Inflammatory macrophage treated with lipopolysaccharide for 1 hour (primary cell): ENCODE data around the gene KMT2B.
"Not testable (repeated sequence)": the region's sequence is repeated elsewhere in the genome, so short reads cannot be mapped to it uniquely, and the experiment has no call there.

ENCODE experiments used
- DNase-seq, 2 donors: peaks; one replicate each; pipeline ENCODE4 v3.0.0-alpha.2; 2020 to 2022

The KMT2B gene

DNA sequence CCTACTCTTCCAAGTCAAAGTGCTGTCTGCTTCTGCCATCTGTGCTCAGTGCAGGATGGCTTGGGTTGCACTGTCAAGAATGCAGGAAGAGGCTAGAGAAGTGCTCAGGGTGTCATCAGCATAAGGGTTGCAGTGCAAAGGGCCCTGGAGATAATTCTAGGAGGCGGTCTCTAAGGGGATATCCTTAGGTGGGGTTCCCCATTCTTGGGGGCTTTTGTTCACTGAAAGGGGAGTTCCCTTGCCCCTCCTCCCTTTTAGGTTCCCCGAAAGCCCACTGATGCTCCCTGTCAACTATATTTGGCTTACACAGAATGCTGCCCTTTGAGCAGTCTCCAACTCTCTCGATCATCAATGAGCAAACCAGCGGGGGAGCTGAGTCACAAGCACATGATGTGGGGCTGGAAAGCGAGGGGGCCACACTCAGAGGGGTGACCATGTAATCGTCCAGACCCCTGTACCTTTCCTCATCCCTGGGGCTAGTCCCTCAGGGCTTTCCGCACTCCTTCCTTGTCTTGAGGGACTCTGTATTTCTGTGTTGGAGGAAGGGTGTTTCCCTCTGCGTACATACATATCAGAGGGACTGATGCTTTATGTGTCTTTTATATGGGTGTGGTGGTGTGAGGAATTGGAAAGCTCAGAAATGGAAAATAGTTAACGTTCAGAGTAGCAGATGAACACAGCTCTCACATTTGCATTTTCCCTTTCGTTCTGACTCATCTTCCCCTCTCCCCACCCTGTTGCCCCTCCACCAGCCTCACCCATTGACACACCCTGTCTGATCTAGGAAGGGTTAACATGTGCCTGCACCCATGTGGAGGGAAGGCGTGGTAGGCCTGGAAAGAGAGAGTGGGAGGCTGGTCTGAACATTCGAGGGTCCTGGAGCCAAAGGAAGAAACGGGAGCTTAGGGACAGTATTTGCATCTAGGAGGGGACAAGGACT, 6.7 kb upstream of the KMT2B start:
- DNase-seq = no peak

DNA sequence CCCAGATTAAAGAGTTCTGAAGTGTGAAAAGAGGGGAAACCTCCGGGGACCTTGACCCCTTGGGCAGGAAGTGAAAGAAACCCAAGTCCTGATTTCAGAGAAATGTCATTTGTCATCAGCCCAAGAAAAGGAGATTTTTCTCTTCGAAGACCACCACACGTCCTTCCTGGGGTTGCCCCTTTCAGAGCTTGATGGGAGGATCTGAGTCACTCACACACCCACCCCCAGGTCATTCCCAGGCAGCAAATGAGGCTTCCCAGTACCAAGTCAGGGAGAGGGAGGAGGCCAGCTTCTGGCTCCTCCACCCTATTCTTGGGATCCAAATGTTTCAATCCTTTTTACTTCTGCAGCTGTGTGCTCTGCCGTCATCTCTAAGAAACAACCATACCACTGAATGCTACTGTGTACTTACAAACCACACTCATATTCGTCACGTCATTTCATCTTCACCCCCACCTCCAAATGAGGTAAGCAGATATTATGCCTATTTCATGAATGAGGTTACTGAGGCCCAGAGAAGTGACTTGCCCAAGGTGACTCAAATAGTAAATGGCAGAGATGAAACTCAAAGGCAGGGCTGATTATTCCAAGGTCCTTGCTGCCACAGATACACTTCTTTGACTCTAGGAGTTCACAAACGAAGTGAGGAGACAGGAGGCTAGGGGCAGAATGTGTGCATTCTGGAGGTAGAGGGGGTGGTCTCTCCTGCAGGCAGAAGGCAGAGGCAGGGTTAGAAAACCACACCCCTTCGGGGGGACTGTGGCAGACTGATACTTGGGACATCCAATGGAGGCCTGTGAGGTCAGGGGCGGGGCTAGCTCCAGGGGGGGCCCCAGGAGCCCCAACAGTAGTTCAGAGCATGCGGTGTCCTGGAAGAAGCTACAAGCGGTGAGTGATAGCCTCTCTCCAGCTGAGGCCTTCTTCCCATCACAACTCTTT, 5.0 kb upstream of the KMT2B start:
- no peak for DNase-seq

- no peak for DNase-seq
These were observed 4.3 kb upstream of the KMT2B start for GRCh38 chr19:35713506-35713850.

GRCh38 chr19:35713904-35714495, 3.8 kb upstream of the KMT2B start:
- no peak for DNase-seq

- DNase-seq = no peak
These were observed 3.0 kb upstream of the KMT2B start for GRCh38 chr19:35714601-35715354.

GRCh38 chr19:35715355-35715809, 2.4 kb upstream of the KMT2B start:
- DNase-seq = no peak

GRCh38 chr19:35715981-35716800, 1.6 kb upstream of the KMT2B start:
- no peak for DNase-seq

DNA sequence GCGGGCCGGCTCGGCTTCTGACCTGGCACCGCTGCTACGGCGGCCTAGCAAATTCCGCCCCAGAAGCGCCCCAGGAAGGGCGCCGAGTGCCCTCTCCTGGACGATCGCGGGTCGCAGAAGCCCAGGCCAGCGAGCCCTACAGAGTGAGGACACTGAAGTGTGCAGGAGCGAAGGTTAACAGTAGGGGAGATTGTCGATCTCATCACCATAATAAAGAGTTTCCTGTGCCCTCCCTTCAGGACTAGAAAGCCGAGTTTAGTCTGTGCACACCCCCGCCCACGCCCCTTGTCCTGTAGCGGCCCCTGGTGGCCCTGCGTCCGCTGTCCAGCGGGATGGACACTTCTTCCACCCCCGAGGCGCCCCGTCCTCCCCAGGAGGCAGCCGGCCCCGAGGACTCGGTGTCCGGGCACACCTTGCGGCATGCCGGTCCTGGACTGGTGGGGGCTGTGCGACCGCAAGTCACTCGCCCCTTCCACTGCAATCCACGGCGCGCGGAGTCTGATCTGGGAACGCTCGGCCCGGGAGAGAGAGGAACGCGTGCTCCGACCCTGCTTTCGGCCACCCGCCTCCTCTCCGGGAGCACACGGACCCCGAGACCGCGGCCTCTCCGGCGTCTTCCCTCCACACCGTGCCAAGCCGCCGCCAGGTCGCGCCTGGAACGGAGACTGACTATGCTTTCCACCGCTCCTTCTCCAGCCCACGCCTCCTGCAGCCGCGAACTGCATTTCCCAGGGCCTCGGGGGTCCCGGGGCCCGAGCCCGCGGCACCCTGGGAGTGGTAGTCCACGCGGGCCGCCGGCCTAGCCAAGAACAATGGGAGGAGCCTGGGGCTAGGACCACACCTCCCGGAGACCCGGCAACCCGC, 770 bp upstream of the KMT2B start:
- peak; percentile 90 to 91 for DNase-seq

DNA sequence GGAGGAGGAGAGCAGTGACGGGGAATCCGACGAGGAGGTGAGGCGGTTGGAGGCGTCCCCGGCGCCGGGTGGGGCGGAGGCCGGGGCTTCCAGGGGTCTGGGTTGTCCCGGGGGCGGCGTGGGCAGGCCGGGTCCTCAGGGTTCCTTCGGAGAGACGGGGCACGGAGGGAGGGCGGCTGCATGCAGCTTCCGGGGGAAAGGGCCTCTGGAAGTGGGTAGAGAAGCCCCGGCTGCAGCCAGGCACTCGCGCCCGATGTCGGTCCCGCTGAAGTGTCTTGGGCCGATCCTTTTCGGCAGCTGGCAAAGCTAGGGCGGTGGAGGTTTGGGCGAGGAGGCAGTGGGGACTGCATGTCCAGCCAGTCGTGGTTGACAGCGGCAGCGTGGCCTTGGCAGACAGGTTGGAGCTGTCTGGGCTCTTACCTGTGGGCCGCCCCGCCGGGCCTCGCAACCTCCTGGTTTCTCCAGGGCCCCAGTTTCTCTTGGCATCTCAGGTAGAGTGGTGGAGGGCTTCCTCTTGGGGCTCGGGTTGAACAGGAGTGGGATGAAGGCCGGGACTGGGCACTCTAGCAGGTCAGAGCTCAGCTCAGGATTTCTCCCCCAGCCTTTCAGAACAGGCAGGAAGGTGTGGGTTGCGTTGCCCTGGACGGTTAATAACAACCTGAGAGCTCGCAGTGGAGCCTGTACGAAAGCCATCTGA, 690 bp downstream of the KMT2B start:
- DNase-seq = no peak

GRCh38 chr19:35719402-35720162, 1.8 kb downstream of the KMT2B start:
- no peak for DNase-seq

GRCh38 chr19:35720163-35720524, 2.3 kb downstream of the KMT2B start:
- DNase-seq = no peak

GRCh38 chr19:35720648-35721047, 2.8 kb downstream of the KMT2B start:
- no peak for DNase-seq

- no peak for DNase-seq
These were observed 3.6 kb downstream of the KMT2B start for GRCh38 chr19:35721374-35721773.

GRCh38 chr19:35722461-35722860, 4.7 kb downstream of the KMT2B start:
- DNase-seq = no peak

- DNase-seq = no peak
These were observed 5.1 kb downstream of the KMT2B start for GRCh38 chr19:35722897-35723296.

GRCh38 chr19:35723671-35724070, 5.9 kb downstream of the KMT2B start:
- DNase-seq = no peak

DNA sequence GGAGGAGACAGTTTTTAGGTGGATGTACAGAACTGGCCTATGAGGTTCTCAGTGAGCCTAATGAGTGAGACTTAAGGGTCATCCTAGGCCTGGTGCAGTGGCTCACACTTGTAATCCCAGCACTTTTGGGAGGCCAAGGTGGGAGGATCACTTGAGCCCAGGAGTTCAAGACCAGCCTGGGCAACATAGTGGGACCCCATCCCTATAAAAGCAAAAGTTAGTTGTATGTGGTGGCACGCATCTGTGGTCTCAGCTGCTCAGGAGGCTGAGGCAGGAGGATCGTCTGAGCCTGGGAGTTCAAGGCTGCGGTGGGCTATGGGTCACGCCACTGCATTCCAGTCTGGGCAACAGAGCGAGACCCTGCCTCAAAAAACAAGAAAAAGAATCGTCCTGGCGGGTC, 6.3 kb downstream of the KMT2B start:
- DNase-seq = not testable (repeated sequence)

GRCh38 chr19:35724560-35724959, 6.8 kb downstream of the KMT2B start:
- no peak for DNase-seq

DNA sequence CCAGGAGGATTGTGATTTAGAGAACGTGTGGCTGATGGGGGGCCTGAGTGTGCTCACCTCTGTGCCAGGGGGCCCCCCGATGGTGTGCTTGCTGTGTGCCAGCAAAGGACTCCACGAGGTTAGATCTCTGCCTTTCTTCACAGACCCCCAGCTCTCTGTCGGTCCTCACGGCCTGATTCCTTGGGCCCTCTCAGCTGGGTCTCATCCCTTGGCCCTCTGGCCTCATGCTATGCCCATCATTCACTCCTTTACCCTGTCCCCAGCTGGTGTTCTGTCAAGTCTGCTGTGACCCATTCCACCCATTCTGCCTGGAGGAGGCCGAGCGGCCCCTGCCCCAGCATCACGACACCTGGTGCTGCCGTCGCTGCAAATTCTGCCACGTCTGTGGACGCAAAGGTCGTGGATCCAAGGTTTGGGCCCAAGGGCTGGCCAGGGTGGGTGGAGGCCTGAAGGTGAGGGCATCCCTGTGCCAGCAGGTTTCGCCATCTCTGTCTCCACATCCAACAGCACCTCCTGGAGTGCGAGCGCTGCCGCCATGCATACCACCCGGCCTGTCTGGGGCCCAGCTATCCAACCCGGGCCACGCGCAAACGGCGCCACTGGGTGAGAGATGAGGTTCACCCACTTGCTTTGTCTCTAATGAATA, 7.5 kb downstream of the KMT2B start:
- no peak for DNase-seq
